Activated CD8-positive, alpha-beta memory T cell treated with anti-CD3 and anti-CD28 coated beads, Interleukin-2, amount 50 U/mL, for 48 hours (primary cell): ENCODE measurements around the gene GPER1.
"Not testable (repeated sequence)": the region's sequence is repeated elsewhere in the genome, so short reads cannot be mapped to it uniquely, and the experiment has no call there.

Experiments used
- DNase-seq: peaks from one replicate; pipeline ENCODE4 v3.0.0-alpha.2; 2020

GPER1 gene

DNA sequence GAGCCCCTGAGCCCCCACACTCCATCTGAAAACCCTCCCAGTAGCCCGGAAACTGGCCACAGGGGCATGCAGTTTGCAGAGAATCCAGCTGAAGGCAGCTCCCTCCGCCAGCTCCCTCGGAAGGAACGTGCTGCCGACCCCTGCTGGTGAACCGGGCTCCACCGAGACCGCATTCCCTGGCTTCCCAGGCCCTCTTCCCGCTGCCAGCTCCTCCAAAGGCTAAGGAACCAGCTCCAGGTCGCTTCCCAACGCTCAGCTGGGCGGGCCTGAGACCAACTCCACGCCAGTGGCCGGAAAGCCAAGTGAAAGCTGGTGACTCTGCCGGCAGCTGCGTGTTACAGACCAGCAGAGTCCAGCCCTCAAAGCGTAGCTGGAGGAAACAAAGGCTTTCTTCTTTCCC, 35.8 kb downstream of the GPER1 start:
- no peak for DNase-seq

DNA sequence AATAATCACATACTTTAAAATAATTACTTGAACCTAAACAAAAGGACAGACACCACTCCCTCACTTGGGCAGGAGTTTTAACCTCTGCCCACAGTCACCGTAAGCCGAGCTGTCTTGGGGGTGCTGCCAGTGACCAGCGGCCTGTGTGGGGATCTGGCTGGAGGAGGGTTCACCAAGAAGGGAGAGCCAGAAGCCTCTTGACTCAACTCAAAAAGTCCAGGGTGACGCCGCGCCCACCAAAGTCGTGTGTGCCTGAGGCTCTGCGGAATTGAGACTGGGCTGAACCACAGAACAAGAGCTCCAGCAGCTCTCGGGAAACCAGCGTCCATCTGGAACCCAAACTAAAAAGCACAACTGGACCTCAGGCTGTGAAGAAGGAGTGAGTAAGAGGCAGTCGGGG, 36.3 kb downstream of the GPER1 start:
- DNase-seq: no peak

DNA sequence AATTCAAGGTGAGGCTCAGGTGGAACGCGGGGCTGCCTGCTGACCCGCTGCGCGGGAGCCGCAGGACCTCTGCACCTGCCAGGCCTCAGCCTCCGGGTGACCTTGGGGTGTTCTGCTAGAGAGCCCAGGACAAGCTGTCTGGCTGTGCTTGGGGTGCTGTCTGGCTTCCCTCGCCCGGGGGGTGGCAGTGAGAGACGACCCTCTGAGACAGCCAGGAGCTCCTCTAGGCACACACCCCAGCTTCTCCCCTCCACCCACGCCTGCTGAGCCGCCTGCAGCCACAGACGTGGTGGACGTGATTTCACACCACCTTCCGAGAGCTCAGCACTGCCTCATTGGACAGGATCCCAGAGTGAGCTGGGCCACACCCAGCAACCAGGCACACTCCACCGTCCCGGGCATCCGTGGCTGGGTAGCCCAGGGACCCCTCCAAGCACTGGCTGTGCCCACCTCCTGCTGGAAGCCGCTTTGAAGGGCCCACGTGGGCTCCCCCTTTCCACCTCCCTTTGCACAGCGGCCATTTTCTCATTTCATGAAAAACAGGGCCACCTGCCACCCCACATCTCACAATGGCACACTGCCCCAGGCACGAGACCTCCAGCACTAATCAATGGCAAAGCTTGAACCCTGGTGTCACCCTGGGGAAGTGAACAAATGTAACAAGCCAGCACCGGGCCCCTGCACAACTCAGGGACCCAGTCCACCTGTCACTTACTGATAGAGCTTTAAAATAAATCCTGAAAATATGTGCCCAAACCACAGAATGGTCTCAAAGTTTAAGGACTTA, 37.1 kb downstream of the GPER1 start:
- no peak for DNase-seq

DNA sequence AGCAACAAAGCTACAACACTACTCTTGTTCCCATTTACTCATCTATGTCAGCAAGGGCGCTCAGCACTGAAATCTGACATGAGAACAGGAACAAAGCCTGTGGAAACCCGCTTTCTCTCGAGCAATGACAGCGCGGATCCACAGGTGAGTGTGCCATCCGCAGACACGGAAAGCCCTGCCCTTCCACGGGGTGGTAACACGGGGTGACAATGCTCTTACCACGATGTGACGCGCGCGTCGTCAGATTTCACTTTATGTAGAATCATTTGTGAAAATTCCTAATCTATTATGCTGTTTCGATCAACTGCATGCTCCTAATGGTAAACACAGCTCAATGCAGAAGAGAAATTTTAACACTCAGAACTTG, 37.7 kb downstream of the GPER1 start:
- no peak for DNase-seq

DNA sequence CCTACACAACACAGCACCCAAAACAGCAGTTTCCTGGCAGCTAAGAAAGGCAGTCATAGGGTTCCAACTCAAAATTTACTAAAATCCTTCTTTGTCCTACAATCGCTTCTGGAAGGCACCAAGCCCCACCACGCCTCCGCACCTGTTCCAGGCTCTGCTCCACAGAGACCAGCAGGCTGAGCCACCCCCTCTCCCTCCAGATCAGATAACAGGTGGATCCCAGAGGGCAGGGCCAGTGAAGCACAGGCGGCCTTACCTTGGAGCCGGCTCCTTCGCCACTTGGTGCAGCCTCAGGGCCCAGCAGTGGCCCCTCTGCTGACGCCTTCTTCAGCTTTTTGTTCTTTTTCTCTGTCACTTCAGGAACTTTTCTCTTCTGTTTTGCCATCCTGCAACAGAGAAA, 39.1 kb downstream of the GPER1 start:
- no peak for DNase-seq

DNA sequence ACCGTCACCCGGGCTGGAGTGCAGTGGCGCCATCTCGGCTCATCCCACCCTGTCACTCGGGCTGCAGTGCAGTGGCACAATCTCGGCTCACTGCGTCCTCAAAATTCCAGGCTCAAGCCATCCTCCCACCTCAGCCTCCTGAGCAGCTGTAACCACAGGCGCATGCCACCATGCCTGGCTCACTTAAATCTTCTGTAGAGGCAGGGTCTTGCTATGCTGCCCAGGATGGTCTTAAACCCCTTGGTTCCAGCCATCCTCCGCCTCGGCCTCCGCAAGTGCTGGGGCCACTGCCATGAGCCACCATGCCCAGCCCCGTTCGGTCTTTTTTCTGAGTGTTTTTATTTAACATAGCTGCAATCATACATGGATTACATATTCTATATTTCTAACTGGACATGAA, 41.5 kb downstream of the GPER1 start:
- DNase-seq: no peak

DNA sequence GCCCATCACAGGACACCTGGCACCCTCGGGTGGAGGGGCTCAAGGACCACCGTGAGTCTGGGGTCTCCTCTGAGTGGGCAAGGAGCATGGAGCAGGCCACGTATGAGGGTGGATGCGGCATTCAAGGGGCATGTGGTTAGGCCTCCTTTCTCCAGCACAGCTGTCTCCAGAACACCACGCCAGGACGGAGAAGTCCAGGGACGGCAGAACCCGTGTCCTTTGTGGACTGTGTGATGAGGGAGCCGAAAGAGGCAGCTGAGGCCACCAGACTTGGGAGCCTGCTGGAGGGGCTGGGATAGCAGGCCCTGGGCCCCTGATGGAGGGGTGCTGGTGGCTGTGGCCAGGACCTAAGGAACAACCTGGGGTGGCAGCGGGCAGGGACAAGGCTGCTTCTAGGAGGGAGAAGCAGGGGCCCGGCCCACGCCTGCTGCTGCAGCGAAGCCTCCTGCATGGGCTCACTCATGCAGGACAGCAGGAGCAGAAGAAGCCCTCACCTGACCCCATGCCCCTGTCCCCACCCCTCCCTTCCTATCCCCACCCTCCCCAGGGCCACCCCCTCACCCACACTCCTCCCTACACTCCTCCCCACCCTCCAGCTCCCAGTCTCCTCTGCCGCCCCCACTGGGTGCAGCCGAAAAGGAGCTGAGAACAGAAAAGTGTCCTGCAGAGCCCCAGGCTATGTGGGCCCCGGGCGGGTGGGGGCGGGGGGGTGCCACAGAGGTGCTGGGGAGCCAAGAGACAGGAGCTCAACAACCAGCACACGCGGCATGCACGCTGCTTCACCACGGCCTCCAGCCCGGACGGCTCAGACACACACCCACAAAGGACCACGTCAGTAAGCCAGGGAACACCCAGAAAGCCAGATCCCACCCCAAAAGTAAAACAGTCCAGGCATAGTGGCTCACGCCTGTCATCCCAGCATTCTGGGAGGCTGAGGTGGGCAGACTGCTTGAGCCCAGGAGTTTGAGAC, 42.4 kb downstream of the GPER1 start:
- DNase-seq: no peak

DNA sequence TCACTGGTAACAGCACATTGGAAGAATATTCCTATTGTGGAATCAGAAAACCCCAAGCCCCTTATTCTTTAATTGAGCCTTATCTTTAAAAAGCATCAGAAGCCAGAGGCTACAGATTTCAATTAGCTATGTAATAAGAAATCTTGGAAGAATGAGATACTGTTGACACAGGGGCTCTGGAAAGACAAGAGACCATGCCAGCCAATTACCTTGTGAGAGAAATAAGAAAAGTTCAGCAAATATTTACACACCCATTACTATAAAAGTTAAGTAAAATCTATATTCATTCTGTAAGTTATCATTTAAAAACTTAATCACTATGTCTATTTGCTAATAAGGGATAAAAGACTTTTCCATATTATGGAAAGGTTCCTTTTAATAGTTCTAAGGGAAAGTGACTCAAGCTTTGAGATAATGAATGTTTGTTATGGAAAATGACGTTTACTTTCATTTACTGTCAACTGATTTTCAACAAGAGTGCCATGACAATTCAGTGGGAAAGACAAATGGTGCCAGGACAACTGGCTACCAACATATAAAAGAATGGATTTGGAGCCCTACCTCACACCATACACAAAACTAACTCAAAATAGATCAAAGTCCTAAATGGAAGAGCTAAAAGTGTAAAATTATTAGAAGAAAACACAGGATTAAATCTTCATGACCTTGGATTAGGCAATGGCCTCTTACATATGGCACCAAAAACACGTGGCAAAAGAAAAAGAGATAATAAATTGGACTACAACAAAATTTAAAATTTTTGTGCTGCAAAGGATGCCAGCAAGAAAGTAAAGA, 43.8 kb downstream of the GPER1 start:
- no peak for DNase-seq

DNA sequence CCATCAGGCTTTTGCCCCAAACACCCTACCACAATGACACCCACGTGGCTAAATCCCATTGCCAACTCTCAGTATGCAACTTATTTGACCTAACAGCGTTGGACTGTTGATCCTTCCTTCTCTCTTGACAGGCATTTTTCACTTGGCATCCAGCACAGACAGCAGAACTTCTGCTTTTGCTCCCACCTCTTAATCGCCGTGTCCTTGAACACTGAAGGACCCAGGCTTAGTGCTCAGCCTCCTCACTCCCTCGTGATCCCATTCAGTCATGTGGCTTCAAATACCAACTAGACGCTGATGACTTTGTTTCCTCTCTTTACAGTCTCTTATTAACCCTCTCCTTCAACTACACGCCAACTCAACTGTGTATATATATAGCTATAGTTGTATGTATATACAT, 47.0 kb downstream of the GPER1 start:
- DNase-seq: no peak

DNA sequence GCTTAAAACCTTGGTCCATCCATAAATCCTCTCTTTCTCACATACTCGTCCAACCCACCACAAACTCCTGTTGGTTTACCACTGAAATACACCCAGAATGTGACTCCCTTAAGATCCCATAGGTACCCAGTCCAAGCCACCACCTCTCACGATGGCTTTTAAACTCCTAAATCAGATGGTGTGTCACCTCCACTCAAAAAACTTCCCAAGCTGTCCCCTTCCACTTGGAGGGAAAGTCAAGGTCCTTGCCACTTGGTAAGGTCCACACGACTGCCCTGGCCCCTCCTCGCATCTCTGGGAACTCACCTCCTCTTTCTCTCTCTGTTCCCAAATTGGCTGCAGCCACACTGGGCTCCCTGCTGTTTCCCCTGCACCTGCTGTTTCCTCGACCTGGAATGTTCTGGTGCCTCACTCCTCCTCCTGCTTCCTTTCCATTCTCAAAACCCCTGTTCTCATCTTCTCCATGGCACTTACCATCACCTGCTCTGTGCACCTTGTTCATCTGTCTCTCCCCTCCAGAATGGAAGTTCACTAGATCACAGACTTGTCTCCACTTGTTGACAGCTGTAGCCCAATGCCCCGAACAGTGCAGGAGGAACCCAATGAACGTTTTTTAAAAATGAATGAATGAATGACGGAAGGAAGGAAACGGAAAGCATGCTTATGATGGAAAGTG, 49.1 kb downstream of the GPER1 start:
- DNase-seq: no peak

DNA sequence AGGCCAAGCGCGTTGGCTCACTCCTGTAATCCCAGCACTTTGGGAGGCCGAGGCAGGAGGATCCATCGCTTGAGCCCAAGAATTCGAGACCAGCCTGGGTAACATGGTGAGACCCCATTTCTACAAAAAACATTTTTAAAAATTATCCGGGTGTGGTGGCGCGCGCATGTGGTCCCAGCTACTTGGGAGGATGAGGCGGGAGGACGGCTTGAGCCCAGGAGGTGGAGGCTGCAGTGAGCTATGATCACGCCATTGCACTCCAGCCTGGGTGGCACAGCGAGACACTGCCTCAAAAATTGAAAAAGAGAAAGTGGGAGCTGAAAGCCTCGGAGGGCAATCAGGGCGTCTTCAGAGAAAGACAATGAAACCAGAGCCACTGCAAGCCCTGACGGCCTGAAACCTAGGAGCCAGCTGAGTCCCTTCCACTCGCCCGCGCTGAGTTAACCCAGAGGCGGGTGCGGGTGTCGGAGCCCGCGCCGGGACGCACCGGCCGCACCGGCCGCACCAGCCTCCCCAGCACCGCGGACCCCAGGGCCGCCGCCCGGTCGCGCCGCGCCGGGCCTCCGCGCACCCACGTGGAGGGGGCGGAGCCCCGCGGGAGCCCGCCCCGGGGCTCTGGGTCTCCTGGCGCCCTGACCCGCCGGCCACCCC, 49.7 kb downstream of the GPER1 start:
- no peak for DNase-seq

DNA sequence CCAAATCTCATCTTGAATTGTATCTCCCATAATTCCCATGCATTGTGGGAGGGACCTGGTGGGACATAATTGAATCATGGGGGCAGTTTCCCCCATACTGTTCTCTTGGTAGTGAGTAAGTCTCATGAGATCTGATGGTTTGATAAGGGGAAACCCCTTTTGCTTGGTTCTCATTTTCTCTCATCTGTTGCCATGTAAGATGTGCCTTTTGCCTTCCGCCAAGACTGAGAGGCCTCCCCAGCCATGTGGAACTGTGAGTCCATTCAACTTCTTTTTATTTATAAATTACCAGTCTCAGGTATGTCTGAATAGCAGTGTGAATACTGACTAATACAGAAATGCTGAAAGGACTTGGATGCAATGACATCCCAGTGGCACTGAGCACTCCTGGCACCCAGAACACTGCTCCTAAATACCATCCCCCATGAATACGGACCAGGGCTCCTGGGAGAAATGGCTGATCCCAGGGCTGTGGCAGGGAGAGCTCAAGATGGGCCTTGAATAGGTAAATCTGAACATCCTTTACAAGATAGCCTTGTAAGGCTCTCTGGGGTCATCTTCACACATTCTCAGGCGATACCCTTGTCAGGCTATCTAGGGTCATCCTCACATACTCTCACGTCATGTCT, 52.7 kb downstream of the GPER1 start:
- no peak for DNase-seq

DNA sequence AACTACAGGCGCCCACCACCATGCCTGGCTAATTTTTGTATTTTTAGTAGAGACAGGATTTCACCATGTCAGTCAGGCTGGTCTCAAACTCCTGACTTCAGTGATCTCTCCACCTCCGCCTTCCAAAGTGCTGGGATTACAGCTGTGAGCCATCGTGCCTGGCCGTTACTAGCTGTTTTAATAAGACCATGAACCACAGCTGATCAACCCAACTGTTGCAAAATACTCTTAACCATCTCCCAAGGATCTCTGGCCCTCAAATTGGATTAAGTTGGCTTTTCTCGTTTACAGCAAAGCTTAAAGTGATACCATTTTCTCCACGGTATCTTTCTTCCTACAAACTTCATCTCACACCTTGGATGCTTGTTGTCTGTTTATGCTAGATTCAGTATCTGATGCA, 53.7 kb downstream of the GPER1 start:
- DNase-seq: no peak

DNA sequence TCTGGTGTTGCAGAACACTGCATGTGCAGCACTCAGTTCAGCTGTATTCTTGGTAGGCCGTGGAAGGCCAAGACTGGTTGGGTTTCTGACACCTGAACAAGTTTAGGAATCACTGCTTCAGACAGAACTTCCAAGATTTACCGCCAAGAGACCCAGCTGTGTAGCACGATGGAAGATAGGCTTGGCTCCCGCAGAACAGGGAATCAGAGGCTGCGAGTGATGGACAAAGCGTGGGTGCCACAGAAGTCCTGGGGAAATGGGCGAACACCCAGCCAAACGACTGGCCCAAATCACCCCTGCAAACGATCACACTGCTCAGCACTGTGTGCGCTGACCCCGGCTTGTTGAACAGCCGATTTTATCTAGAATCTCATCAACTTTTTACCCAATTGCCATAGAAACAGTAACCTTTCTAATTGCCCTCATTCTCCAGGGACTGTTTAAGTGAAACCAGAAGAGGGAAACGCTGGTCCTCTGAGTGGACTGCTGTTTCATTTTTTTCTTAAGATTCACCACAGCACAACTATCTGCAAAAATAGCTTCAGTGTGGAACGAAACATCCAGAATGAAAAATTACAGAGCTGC, 54.2 kb downstream of the GPER1 start:
- DNase-seq: no peak

DNA sequence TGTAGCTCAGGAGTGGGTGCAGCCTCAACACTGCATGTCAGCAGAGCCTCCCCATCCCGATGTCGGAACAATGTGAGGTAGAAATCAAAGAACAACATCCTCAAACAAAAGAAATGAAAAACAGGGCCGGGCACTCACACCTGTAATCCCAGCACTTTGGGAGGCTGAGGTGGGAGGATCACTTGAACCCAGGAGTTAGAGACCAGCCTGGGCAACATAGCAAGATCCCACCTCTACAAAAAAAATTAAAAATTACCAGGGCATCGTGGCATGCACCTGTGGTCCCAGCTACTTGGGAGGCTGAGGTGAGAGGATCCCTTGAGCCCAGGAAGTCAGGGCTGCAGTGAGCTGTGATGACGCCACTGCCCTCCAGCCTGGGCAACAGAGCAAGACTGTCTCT, 55.1 kb downstream of the GPER1 start:
- DNase-seq: not testable (repeated sequence)
